ENCODE results near the gene MSH3. TPM values are rescaled to one million over a fixed set of nuclear protein-coding genes. Genes with fewer than 3 reads are reported as not detected.

The MSH3 gene
- total and polyA plus RNA-seq, 12 donors = 2.6 to 15.1 (median 11.6) TPM

- H3K36me3 ChIP-seq = peaks cover 0 to 10% (median 0%) of the 10 kb centered on the region in 9 donors
- H3K4me1 ChIP-seq = no peaks in the 10 kb centered on the region
- DNase-seq (no peak), ATAC-seq (no peak)
- no peaks in the 10 kb centered on the region for H3K27me3 ChIP-seq
- no peak overlapping the region for H3K4me3 ChIP-seq
- intact Hi-C loops (cut with DNase I) = loop anchor here in 6 of 10 donors (5.0 to 10.0 kb wide), 4 partner anchors 503 to 605 kb away; no protein-coding TSS in a partner anchor
- H3K27ac ChIP-seq = no peak overlapping the region
- 87% methylated on average over 4 of the region's 4 CpGs for WGBS, 2 donors
- TF ChIP-seq, protein P1, sequence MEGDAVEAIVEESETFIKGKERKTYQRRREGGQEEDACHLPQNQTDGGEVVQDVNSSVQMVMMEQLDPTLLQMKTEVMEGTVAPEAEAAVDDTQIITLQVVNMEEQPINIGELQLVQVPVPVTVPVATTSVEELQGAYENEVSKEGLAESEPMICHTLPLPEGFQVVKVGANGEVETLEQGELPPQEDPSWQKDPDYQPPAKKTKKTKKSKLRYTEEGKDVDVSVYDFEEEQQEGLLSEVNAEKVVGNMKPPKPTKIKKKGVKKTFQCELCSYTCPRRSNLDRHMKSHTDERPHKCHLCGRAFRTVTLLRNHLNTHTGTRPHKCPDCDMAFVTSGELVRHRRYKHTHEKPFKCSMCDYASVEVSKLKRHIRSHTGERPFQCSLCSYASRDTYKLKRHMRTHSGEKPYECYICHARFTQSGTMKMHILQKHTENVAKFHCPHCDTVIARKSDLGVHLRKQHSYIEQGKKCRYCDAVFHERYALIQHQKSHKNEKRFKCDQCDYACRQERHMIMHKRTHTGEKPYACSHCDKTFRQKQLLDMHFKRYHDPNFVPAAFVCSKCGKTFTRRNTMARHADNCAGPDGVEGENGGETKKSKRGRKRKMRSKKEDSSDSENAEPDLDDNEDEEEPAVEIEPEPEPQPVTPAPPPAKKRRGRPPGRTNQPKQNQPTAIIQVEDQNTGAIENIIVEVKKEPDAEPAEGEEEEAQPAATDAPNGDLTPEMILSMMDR (IDR thresholded peaks at IDR 0.05) = no peak
- no peaks in the 10 kb centered on the region for H3K9me3 ChIP-seq
Observed at GRCh38 chr5:80689627-80690026, 35.2 kb downstream of the MSH3 start.

GRCh38 chr5:80695666-80696065 is 41.2 kb downstream of the MSH3 start:
- ATAC-seq (no peak), DNase-seq (no peak)
- Histone ChIP-seq H3K4me3 (no peak overlapping the region), H3K27me3 (no peaks in the 10 kb centered on the region), H3K27ac (no peak overlapping the region), H3K36me3 (peaks cover 0 to 20% (median 0%) of the 10 kb centered on the region in 9 donors), H3K9me3 (no peaks in the 10 kb centered on the region), H3K4me1 (no peaks in the 10 kb centered on the region)
- TF ChIP-seq, protein P1 (IDR thresholded peaks at IDR 0.05) = no peak
- intact Hi-C loops (cut with DNase I) = no loop called here
- WGBS, 2 donors = 92 to 94% methylated on average over 3 of the region's 3 CpGs

DNA sequence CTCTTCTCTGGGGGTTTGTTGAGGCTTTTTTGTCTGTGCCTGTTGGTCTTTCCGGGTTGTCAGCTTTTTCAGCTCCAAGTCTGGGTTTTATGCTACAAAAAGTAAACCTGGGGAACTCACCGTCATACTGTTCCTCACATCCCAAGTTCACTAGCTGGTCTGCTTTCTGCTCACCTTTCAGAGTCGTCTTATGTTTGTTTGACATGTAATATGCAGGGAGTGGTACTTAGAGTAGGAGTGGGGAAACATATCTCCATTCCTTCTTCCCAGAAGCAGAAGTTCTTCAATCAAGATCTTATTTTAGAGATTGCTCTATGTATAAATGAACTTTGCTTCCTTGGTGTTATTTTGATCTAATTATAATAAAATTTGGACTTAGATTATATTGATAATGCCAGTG is 42.0 kb downstream of the MSH3 start:
- WGBS, 2 donors = 95% methylated on average over 3 of the region's 3 CpGs
- TF ChIP-seq, protein P1 (IDR thresholded peaks at IDR 0.05) = no peak
- Histone ChIP-seq H3K27ac (no peak overlapping the region), H3K4me3 (no peak overlapping the region), H3K9me3 (no peaks in the 10 kb centered on the region), H3K4me1 (peaks cover 0 to under 1% (median 0%) of the 10 kb centered on the region in 9 donors), H3K36me3 (peaks cover 0 to 26% (median 3%) of the 10 kb centered on the region in 9 donors), H3K27me3 (no peaks in the 10 kb centered on the region)
- intact Hi-C loops (cut with DNase I) = no loop called here
- DNase-seq = no peak
- no peak for ATAC-seq

- Histone ChIP-seq H3K4me3 (no peak overlapping the region), H3K27ac (no peak overlapping the region), H3K27me3 (no peaks in the 10 kb centered on the region), H3K9me3 (no peaks in the 10 kb centered on the region), H3K4me1 (peaks cover 0 to 4% (median 0%) of the 10 kb centered on the region in 9 donors), H3K36me3 (peaks cover 0 to 29% (median 3%) of the 10 kb centered on the region in 9 donors)
- intact Hi-C loops (cut with DNase I) = no loop called here
- ATAC-seq = no peak
- no peak for DNase-seq
- TF ChIP-seq, protein P1 (IDR thresholded peaks at IDR 0.05) = no peak
- WGBS, 2 donors = 90 to 91% methylated on average over 3 of the region's 3 CpGs
Observed at GRCh38 chr5:80697100-80697499, 42.6 kb downstream of the MSH3 start.

Measured in heart right ventricle (tissue), 16 donors.